ENCODE data around the gene FGF2.
A peak's percentile ranks its signal among the peaks of the same experiment; 100 is the strongest.
"Not testable (repeated sequence)": the region's sequence is repeated elsewhere in the genome, so short reads cannot be mapped to it uniquely, and the experiment has no call there.

FGF2 gene

GRCh38 chr4:122847931-122848330 lies 21.3 kb downstream of the FGF2 start:
- DNase-seq (ENCODE audit: low read depth) = no peak

DNA sequence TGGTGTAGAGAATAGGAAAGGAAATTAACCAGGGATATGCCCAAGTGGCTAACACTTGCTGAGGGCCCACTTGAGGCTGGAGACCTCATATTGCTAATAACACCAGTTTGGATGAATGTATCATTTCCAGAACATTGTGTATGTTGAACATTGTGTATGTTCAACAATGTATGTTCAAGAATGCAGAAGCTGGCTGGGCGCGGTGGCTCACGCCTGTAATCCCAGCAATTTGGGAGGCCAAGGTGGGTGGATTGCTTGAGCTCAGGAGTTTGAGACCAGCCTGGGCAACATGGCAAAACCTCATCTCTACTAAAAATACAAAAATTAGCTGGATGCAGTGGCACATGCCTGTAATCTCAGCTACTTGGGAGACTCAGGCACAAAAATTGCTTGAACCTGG lies 23.2 kb downstream of the FGF2 start:
- not testable (repeated sequence) for DNase-seq (ENCODE audit: low read depth)

GRCh38 chr4:122851568-122851967 lies 24.9 kb downstream of the FGF2 start:
- no peak for DNase-seq (ENCODE audit: low read depth)

DNA sequence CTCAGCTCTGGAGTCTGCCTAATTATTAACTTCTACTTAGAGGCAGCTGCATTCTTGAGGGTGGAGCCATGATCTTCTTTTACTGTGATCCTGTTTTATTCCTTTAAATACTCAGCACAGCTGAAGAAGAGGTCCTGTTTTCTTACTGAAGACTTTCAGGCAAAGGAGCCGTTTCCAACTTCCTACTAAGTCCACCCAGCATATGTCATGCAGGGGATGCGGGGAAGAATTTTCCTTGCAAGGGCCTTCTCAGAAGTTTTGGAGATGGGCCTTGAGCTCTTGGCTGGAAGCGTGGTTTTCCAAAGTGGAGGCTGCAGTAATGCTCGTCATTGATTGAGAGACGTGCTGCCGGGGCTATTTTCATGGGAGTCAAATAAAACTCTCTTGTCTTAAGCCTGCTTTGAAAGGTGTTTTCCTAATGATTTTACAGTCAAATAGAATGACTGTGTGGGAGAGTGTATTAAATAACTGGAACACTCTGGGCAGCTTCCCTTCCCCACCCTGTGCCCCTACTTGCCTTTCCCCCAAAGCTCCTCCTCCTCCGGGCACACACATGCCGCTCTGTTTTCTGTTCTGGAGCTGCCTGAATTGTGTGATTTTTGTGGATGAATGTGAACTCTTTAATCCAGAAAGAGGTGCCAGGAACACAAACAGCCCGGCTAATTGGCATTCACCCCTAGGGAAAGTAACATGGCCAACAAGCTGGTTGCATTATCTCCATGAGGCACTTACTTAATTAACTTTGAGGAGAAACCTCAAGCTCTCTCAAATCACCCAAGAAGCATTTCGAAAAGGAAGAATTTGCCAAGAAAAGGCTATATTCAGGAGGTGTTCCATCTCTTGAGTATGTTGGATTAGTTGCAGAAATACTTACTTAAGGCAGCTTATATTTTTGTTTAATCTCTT lies 28.1 kb downstream of the FGF2 start:
- DNase-seq (ENCODE audit: low read depth) = no peak

DNA sequence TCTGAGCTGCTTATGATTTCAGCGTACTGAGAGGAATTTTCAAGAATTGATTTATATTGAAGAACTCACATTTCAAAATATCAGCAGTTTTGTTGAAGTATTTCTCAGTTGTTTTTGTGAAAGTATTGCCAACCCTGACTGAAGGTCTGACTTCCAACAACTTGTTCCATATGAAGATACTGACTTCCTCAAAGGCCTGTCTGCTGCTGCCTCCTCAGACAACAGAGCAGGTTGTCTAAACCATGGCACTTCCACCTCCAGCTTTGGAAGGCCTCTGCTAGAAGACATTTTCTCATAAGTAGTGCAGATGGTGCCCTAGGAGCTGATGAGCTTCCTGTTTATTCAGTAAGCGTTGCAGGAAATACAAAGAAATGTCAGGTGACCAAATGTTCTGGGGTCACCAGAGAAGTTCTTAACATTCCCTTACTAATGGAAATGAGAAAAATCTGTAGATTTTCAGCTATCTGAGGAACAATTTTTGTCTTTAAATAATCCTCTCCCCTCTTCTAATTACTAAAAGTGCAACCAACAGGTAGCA lies 28.8 kb downstream of the FGF2 start:
- no peak for DNase-seq (ENCODE audit: low read depth)

GRCh38 chr4:122857160-122857559 lies 30.5 kb downstream of the FGF2 start:
- DNase-seq (ENCODE audit: low read depth) = no peak

DNA sequence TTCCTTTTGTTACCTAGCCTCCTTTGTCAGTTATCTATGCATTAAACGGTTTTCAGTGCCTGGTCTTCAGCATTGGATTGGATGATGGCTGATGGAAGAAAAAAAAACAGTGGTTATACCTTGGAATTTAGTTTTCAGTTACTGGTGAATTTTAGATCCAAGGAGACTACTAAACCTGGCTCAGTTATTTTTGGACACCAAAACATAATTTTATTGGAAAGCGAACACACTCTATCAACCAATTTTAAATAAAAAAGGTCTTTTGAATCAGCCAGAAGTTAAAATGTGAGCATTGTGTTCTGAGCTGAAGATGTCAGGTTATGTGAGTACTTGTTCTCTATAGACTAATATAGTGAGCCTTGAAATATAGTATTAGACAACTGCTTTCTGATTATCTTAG lies 32.1 kb downstream of the FGF2 start:
- no peak for DNase-seq (ENCODE audit: low read depth)

- no peak for DNase-seq (ENCODE audit: low read depth)
Measured at GRCh38 chr4:122861172-122861943, 34.7 kb downstream of the FGF2 start.

DNA sequence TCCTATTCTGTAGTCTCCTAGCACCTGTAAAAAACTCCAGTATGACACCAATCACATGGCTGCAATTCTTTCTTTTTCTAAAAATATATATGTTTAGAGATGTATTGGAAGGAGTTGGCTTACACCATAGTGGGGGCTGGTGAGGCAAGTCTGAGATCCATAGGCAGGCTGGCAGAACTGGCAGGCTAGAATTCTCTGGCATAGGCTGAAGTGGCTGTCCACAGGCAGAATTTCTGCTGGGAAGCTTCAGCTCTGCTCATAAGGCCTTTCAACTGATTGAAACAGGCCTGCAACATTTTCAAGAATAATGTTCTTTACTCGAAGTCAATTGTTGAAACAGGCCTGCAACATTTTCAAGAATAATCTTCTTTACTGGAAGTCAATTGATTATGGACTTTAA lies 37.0 kb downstream of the FGF2 start:
- DNase-seq (ENCODE audit: low read depth) = no peak

- DNase-seq (ENCODE audit: low read depth) = no peak
Measured at GRCh38 chr4:122865425-122865824, 38.8 kb downstream of the FGF2 start.

DNA sequence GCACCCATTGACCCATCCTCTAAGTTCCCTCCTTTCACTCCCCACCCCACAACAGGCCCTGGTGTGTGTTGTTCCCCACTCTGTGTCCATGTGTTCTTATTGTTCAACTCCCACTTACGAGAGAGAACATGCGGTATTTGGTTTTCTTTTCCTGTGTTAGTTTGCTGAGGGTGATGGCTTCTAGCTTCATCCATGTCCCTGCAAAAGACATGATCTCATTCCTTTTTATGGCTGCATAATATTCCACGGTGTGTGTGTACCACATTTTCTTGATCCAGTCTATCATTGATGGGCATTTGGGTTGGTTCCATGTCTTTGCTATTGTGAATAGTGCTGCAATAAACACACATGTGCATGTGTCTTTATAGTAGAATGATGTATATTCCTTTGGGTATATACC lies 41.6 kb downstream of the FGF2 start:
- DNase-seq (ENCODE audit: low read depth) = not testable (repeated sequence)

DNA sequence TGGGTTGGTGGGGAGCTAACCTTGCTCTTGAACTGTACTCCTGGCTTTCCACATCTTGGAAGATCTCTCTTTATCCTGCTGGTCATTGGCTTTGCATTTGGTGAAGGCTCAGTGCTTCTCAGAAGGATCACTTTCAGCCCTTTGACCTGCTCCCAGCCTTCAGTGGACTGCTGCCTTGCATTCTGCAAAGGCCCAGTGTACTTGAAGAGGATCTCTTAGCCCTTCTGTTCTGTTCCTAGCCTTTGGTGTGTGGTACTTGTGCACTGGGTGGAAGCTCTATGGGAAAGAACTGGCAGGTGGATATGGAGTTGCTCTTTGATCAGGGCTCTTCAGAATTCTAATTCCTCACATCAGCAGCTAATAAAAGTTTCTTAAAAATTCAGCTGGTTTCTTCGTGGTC lies 46.5 kb downstream of the FGF2 start:
- no peak for DNase-seq (ENCODE audit: low read depth)

DNA sequence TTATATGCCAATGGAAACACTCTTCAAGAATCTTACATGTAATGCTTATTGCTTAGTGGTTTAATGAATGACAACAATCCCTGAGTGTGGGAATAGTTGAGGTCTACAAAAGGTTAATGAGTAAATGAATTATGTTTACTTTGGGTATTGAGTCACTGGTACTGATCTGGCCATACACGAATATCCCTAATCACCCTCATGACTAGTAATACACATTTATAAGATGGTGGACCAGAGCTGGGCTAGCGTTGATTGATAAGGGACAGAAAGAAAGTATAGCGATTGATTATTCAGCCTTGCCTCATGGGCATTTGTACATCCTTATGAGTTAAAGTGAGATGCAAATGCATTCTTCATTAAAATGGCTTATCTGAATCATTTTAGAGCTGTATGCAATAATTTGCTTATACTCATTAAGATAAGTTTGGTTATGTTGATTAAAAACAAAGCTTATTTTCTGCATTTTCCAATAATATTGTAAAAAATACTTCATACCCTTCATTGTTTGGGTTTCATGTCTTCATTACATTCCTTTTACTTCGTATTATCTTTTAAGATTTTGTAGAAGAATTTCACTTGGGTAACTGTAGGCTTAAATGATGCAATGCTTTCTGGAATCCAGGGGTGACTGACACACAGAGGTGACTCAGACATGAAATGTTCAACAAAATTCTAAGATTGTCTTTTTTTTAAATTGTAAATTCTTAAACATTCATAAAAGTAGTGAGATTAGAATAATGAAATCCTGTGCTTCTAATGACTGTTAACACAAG lies 47.4 kb downstream of the FGF2 start:
- DNase-seq (ENCODE audit: low read depth) = peak; percentile 61

DNA sequence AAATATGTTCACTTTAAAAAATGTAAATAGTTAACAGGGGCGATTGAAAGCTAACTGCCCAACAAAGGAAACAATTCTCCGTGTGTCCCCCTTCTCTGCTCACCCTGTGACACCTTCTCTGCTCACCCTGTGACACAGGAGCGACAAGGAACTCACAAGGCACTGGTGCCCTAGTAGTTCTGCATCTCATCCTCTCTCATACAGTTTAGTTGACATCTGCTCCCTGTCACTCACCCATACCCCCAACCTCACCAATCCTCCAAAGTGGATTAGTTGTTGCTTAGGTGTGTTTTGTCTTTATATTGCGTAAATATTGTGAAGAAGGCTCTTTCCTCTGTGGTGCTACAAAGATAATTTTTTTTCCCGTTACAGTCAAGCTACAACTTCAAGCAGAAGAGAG lies 49.3 kb downstream of the FGF2 start:
- no peak for DNase-seq (ENCODE audit: low read depth)

- DNase-seq (ENCODE audit: low read depth) = no peak
Measured at GRCh38 chr4:122876456-122876855, 49.8 kb downstream of the FGF2 start.

- DNase-seq (ENCODE audit: low read depth) = no peak
Measured at GRCh38 chr4:122879001-122879400, 52.4 kb downstream of the FGF2 start.

DNA sequence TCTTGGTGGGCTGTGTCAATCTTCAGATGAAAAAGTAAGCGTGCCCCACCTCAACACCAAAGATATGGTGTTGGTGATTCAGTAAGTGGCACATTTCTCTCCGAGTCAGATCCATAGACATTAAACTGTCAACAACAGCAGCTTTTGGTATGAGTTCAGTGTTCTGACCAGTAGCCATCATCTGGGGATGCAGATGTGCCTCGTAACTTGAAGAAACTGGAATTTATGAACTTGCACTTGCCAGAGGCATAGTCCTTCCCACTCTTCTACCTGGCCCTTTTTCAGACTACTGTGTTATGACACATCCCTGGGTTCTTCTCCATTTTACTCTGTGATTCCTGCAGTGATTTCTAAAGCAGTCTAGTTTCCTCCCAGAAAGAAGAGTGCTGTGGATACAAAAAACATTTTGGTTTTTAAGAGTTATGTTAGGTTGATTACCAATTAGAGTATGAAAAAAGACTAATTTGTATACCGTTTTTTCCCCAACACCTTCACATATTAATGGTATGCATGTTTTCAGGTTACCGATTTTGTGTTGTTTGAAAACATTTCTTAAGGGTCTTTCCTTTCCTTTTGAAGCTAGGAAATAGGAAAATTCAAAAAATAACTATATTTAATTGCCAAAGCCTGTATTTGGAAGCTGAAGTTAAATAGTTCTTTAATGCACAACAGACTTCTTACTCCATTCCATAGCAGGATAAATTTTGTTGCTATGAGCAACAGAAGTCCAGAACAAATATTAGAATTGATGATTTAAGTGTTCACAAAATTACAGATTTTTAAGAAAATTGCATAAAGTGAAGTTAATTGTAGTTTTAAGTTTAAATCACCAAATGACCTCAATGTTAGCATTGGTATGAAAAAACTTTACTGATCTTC lies 56.5 kb downstream of the FGF2 start:
- DNase-seq (ENCODE audit: low read depth) = no peak

DNA sequence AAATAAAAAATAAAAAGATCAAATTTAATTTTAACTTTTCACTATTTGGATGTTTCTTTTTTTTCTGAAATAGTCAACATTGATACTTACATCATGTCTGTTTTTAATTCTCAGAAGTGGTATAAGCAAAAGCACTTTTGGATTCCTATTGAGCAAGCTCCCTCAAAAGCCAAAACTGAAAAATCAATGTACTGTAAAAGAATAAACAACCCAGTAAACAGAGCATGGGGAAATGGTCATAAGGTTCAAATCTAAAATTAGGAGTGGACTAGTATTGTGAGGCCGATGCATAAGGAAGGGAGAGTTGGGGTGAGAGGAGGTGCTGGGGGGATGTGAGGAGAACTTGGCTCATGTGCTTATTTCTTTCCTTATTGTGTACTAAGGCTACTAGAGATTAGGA lies 57.9 kb downstream of the FGF2 start:
- DNase-seq (ENCODE audit: low read depth) = no peak

- DNase-seq (ENCODE audit: low read depth) = no peak
Measured at GRCh38 chr4:122889726-122890125, 63.1 kb downstream of the FGF2 start.

DNA sequence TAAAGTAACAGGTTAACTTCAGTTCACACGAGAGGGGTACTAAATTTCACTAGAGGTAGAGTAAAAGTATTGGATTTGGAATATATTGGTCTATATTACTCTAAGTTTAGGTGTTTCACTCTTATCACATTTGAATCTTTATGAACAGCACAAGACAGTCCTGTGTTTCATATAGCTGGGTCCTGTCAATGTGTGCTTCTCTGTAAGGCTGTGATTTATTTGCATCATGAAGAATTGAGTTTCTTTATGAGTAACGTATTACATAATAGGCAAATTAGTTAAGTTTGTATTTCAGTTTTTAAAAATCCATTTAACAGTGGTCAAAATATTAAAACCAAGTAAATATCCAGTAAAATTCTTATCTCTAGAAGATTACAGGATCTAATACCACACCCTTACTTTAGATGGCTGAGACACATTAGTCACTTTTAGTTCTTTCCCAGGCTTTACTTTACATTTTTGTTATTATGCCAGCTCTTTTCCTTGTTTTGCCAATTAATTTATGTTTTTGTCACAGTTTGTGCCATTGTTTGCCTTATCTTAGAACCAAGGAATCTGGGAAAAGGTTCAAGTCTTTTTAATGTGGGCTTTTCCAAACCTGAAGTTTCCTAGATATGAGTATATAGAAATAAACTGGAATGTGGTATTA lies 63.6 kb downstream of the FGF2 start:
- no peak for DNase-seq (ENCODE audit: low read depth)

DNA sequence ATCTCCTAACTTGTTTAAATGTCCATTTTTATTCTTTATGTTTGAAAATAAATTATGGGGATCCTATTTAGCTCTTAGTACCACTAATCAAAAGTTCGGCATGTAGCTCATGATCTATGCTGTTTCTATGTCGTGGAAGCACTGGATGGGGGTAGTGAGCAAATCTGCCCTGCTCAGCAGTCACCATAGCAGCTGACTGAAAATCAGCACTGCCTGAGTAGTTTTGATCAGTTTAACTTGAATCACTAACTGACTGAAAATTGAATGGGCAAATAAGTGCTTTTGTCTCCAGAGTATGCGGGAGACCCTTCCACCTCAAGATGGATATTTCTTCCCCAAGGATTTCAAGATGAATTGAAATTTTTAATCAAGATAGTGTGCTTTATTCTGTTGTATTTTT lies 68.2 kb downstream of the FGF2 start:
- no peak for DNase-seq (ENCODE audit: low read depth)

All from GM04503 (cell line).